Measurements from ENCODE around the gene TPP1. TPM values are rescaled to one million over a fixed set of nuclear protein-coding genes. Genes with fewer than 3 reads are reported as not detected.

The TPP1 gene
- total RNA-seq = 63.3 and 64.4 TPM in 2 replicates

- intact Hi-C loops (cut with micrococcal nuclease) = loop anchor here (1.0 to 2.0 kb wide), 3 partner anchors 15 to 64 kb away; partner anchors contain the start of gene MRPL17
These were observed at the start of gene TPP1 for GRCh38 chr11:6619004-6619745. Gene TPP1 (minus strand): TSS chr11:6619422. CDS start chr11:6619400, 22 bp downstream.

DNA sequence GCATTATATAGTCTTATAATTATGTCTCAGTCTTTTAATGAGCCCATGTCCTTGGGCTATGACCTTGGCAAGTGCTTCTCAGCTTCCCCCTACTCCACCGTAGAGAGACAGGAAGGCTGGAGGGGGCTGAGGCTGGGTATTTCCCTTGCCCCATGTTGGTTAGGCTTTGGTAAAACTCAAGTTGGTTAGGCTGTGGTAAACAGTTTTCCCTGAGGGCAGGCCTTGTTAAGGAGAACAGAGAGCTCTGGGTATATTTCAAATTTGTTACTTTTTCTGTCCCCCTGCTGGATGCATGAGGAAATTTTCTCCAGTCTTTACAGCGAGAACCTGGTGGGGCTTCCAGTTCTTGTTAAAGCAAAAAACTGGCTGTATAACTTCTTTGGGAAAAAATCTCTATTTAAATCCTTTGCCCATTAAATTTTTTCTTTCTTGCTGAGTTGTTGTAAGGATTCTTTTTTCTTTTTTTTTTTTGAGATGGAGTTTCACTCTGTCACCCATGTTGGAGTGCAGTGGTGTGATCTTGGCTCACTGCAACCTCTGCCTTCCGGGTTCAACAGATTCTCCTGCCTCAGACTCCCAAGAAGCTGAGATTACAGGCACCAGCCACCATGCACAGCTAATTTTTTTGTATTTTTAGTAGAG, 48.6 kb upstream of the TPP1 start:
- intact Hi-C loops (cut with micrococcal nuclease) = loop anchor here (2.0 kb wide), 2 partner anchors 15 to 49 kb away; partner anchors contain the start of genes MRPL17 and TPP1

DNA sequence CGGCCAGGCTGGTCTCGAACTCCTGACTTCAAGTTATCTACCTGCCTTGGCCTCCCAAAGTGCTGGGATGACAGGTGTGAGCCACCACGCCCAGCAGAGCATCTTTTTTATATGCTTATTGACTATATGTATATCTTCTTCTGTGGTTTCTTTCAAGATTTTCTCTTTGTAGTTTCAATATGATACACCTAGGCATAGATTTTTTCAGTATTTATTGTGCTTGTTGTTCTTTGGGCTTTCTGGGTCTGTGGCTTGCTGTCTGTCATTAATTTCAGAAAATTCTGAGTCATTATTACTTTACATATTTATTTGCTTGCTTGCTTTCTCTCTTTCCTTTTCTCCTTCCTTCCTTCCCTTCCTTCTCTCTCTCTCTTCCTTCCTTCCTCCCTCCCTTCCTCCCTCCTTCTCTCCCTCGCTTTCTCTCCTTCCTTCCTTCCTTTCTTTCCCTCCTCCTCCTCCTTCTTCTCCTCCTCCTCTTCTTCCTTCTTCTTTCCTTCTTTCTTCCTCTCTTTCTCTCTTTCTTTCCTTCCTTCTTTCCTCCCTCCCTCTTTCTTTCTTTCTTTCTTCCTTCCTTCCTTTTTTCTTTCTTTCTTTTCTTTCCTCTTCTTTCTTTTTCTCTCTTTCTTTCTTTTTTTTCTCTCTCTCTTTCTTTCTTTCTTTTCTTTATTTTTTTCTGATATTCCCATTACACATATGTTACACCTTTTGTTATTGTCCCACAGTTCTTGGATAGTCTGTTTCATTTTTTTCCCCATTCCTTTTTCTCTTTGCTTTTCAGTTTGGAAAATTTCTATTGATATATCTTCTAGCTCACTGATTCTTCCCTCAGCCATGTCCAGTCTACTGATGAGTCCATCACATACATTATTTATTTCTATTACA, 47.3 kb upstream of the TPP1 start:
- intact Hi-C loops (cut with micrococcal nuclease) = loop anchor here (2.0 kb wide), 2 partner anchors 16 to 48 kb away; partner anchors contain the start of genes MRPL17 and TPP1

- intact Hi-C loops (cut with micrococcal nuclease) = no loop called here
These were observed 45.3 kb upstream of the TPP1 start for GRCh38 chr11:6664551-6664950.

GRCh38 chr11:6663794-6664469, 44.7 kb upstream of the TPP1 start:
- intact Hi-C loops (cut with micrococcal nuclease) = no loop called here

GRCh38 chr11:6660712-6661111, 41.5 kb upstream of the TPP1 start:
- intact Hi-C loops (cut with micrococcal nuclease) = no loop called here

DNA sequence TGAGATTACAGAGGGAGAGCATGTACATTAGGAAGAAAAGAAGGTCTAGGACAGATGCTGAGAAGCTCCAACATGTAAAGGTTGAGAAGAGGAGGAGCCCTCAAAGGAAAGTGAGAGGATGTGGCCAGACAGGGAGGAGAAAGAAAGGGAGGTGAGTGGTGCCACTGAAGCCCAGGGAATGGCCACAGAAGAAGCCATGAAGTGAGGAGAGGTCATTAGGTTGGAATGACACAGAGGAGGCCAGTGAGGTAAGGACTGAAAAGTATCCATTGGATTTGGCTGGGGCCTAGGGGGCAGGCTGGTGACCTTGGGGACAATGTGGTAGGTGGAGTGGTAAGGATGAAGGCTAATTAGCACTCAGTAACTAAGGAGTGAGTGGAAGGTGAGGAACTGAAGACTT, 39.4 kb upstream of the TPP1 start:
- intact Hi-C loops (cut with micrococcal nuclease) = no loop called here

GRCh38 chr11:6657346-6657745, 38.1 kb upstream of the TPP1 start:
- intact Hi-C loops (cut with micrococcal nuclease) = no loop called here

- intact Hi-C loops (cut with micrococcal nuclease) = no loop called here
These were observed 37.7 kb upstream of the TPP1 start for GRCh38 chr11:6656936-6657335.

DNA sequence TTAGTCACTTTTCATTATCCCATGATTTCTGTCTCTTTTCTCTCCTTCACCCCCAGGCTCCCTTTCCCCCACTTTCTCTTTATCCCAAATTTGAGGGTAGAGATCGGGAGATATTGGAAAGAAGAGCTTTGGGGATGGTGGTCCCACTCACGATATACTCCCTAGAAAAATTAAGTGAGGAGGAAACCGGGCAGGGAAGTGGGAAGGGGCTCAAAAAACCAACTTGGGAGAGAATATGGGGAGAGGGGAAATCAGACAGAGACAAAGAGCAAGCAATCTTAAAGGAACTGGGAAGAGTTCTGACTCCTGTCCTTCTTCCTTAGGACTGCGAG, 37.3 kb upstream of the TPP1 start:
- intact Hi-C loops (cut with micrococcal nuclease) = no loop called here

DNA sequence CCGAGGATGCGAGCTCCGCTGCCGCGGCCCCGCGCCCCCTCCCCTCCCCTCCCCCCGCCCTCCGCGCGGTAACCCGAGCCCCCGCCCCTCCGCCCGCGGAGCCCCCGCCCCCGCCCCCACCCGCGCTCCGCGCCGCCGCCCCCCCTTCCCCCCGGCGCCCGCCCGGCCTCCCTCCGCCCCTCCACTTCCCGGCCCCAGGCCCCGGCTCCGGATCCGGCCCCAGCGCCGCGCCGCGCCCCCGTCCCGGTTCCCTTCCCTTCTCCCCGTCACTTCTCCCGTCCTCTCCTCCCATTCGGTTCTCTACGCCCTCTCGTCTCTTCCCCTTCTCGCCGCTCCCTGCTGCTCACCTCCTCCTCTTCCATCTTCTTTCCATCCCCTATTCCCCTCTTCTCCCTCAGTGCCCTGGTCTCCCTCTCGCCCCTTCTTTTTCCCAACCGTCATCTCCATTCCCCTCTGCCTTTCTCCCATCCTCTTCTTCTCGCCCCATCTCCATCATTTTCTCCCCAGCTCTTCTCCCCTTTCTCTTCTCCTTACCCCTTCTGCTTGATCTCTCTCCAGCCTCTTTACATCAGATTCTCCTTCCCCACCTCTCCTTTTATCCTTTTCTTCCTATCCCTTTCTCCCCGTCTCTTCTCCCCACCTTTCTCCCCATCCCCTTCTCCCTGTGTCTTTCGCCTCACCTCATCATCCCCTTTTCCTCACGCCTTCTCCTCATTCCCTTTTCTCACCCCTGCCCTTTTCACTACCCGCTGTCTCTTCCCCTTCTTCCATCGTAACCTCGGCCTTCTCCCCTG, 36.8 kb upstream of the TPP1 start, which contains the start of gene DCHS1:
DCHS1 (minus strand) TSS at position 20 of the 794 bp plus-strand sequence. CDS start 14,196 bp downstream, outside the sequence.
- intact Hi-C loops (cut with micrococcal nuclease) = no loop called here

DNA sequence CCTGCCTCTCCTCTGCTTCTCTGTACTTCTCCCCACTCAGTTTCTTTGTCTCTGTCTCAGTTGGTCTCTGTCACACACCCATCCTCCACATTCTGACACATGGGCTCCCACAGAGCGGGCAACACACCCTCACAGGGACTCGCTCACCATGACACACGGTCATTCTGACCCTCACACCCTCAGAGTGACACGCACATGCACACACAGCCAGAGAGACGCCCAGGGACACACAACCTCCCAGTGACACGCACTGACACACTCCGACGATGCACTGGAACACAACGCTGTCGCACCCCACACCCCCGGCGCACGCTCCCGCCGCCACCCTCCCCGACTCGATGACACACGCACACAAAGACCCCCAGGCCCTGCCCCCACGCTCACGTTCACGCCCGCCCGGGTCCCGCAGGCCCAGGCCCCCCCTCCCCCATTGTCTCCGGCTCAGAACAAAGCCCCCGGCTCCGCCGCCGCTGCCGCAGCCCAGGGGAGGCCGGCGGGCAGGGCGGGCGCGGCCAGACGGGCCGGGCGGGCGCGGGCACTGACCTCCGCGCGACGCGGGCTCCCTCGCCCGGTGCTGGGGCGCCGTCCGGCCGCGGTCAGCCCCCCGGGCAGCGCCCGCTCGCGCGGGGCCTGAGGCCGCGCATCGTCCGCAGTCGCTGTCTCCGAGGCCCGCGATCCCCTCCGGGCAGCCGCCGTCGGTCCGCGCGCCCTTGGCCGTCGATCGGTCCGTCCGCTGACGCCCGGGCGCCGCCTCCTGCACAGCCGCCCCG, 36.0 kb upstream of the TPP1 start:
- intact Hi-C loops (cut with micrococcal nuclease) = no loop called here

DNA sequence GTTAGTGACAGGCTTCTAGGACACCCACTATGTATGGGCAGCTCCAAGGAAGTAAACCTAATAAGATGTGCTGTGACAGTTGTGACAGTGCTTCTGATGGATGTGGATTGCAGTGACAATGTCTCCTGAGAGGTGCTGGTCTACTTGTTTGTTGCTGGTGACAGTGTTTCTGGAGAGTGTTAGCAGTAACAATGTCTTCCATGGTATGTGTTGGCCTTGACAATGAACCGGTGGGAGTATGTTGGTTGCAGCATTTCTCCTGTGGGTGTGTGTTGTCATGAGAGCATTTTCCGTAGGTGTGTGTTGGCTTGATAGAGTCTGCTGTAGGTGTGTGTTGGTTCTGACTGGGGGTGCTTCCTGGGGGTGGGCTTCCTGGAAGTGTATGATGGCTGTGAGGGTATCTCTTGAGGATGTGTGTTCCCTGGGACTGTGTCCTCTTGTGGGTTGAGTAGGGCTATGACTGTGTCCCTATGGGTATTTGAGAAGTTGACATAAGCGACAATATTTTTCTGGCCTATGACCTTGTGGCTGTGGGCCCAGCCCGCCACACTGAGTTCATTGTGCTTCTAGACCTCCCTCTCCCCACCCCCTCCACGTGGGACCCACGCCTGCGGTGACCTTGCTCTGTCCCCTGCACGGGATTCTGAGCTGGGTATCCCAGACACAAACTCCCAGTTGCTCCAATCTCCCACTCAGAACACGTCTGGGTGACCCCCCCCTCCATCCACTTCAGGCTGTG, 35.2 kb upstream of the TPP1 start:
- intact Hi-C loops (cut with micrococcal nuclease) = no loop called here

- intact Hi-C loops (cut with micrococcal nuclease) = no loop called here
These were observed 34.4 kb upstream of the TPP1 start for GRCh38 chr11:6653656-6654055.

- intact Hi-C loops (cut with micrococcal nuclease) = no loop called here
These were observed 33.9 kb upstream of the TPP1 start for GRCh38 chr11:6653097-6653496.

GRCh38 chr11:6652182-6652581, 33.0 kb upstream of the TPP1 start:
- intact Hi-C loops (cut with micrococcal nuclease) = no loop called here

DNA sequence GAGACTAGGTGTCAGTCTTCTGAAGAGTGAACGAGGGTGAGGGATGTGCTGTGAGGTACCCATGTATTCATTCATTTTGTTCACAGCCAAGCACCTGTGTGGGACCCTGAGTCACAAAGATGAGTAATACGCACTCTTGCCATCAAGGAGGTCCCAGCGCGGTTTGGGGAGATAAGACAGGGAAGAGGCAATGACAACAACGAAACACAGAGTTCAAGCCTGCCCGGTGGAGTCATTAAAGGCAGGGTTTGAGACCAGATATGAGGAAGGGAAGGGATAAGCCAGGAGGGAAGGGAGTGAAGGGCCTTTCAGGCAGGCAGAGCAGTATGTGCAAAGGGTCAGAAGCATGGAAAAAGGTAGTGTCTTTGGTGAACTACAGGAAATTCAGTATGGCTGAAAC, 31.8 kb upstream of the TPP1 start:
- intact Hi-C loops (cut with micrococcal nuclease) = no loop called here

- intact Hi-C loops (cut with micrococcal nuclease) = no loop called here
These were observed 30.9 kb upstream of the TPP1 start for GRCh38 chr11:6650104-6650503.

DNA sequence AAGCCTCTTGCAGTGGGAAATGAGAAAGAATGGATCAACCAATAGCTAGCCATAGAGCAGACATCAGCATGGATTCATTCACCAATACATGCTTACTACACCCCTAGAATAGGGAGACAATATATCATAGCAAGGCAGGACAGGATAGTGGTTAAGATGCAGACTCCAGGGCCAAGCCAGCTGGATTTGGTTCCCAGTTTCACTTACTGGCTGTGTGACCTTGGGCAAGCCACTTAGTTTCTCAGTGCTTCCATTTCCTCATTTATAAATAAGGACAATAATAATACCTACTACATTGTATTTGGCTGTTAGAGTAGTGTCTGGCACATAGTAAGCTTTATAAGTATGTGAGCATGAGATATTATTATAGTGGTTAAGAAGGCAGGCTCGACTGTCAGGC, 29.3 kb upstream of the TPP1 start:
- intact Hi-C loops (cut with micrococcal nuclease) = loop anchor here (5.0 kb wide), 1 partner anchor 34 kb away; the partner anchor contains the start of gene MRPL17

All from T-helper 2 cell treated with Interferon-gamma antibody and Interleukin-4, amounts not matched to agents 100 ng/mL and 5 ng/mL, for 36 hours (primary cell).